Lung (tissue), 12 donors: ENCODE results near the gene MEF2A. TPM values are rescaled to one million over a fixed set of nuclear protein-coding genes. Genes with fewer than 3 reads are reported as not detected.

Experiments
- ATAC-seq: fragments of 200-7000 bp; cut with Tn5 transposase; one replicate; pipeline ENCODE4 v1.9.1; 2020; ENCODE audit warnings: moderate number of reproducible peaks; ENCODE audit not compliant: insufficient read depth, low FRiP score
- DNase-seq, 3 donors: peaks; one replicate each; pipeline ENCODE4 v3.0.0-alpha.2; 2013 to 2017
- H3K27ac ChIP-seq, 2 donors: one replicate each; pipeline ENCODE4 v1.5.1; 2013; ENCODE audit warnings: mild to moderate bottlenecking in 2 of 2, moderate library complexity in 2 of 2, control low read depth in 1 of 2, inconsistent platforms in 1 of 2, low read depth in 1 of 2, low read length in 1 of 2
- H3K27me3 ChIP-seq, 3 donors: one replicate each; pipeline ENCODE4 v1.5.1; 2013; ENCODE audit warnings: low read length in 2 of 3; ENCODE audit not compliant: control insufficient read depth in 3 of 3, insufficient read depth in 3 of 3
- H3K36me3 ChIP-seq, 4 donors: one replicate each; pipeline ENCODE4 v1.5.1; 2013; ENCODE audit warnings: low read length in 4 of 4, mild to moderate bottlenecking in 1 of 4, moderate library complexity in 1 of 4; ENCODE audit not compliant: control insufficient read depth in 4 of 4, insufficient read depth in 4 of 4
- H3K4me1 ChIP-seq, 5 donors: one replicate each; pipeline ENCODE4 v1.5.1; 2013; ENCODE audit warnings: low read length in 5 of 5, mild to moderate bottlenecking in 2 of 5, moderate library complexity in 1 of 5; ENCODE audit not compliant: control insufficient read depth in 5 of 5, insufficient read depth in 5 of 5
- H3K4me3 ChIP-seq: one replicate; pipeline ENCODE4 v1.5.1; 2013; ENCODE audit warnings: mild to moderate bottlenecking, control low read depth, moderate library complexity
- H3K9ac ChIP-seq, 2 donors: one replicate each; pipeline ENCODE4 v1.5.1; 2013; ENCODE audit warnings: low read length in 2 of 2, control low read depth in 1 of 2; ENCODE audit not compliant: insufficient read depth in 1 of 2
- H3K9me3 ChIP-seq, 4 donors: one replicate each; pipeline ENCODE4 v1.5.1; 2013; ENCODE audit warnings: low read length in 3 of 4, mild to moderate bottlenecking in 1 of 4, moderate library complexity in 1 of 4; ENCODE audit not compliant: control insufficient read depth in 4 of 4, insufficient read depth in 3 of 4
- CTCF ChIP-seq: IDR thresholded peaks from 2 replicates; pipeline ENCODE4 v1.5.1; 2012; ENCODE audit warnings: mild to moderate bottlenecking; ENCODE audit errors: control extremely low read depth, extremely low read depth
- WGBS, 2 donors: extraction: QIAGEN DNeasy Blood & Tissue Kit; methylation state at CpG; one replicate each; pipeline ENCODE4 v1.1.7; 2013; 5-methylcytosine and 5-hydroxymethylcytosine counted together
- polyA plus RNA-seq, 2 donors: library from polyadenylated mRNA; stranded (reverse); fragments of 200-250 nt; gene quantifications; one replicate each; pipeline ENCODE4 v1.2.1, GENCODE V29; 2013
- total RNA-seq, 2 donors: library from RNA; depleted of rRNA in 1 of 2; stranded (reverse); fragments of >200 nt in 1 of 2; gene quantifications; one replicate each; pipeline ENCODE4 v1.2.1, GENCODE V29; 2014 to 2021
- donor health status: control.
- donor health status: control.
- donor health status: Bipolar disorder and iron deficiency.
- donor health status: healthy.
- donor health status: DM: yes; HTN: yes; CAD: no.

The MEF2A gene
- total and polyA plus RNA-seq, 4 donors: 26.0 to 140 (median 48.1) TPM

- Histone ChIP-seq H3K36me3 (peaks cover 0 to 16% (median 0%) of the 10 kb centered on the region in 4 donors), H3K27me3 (no peaks in the 10 kb centered on the region), H3K4me3 (no peak overlapping the region), H3K9me3 (peaks cover 0 to 25% (median 5%) of the 10 kb centered on the region in 4 donors), H3K9ac (no peak overlapping the region), H3K4me1 (peaks cover 0 to 21% (median 0%) of the 10 kb centered on the region in 5 donors), H3K27ac (no peak overlapping the region)
- no peak for TF ChIP-seq CTCF
- no peak for ATAC-seq
- no peak for DNase-seq
Observed at GRCh38 chr15:99589801-99590200, 24.0 kb downstream of the MEF2A start.

- no peak for TF ChIP-seq CTCF
- H3K27ac ChIP-seq: no peak overlapping the region
- DNase-seq: no peak
- no peak for ATAC-seq
- no peak overlapping the region for H3K4me3 ChIP-seq
- peaks cover 0 to 29% (median 0%) of the 10 kb centered on the region in 5 donors for H3K4me1 ChIP-seq
- peaks cover 0 to 17% (median 3%) of the 10 kb centered on the region in 4 donors for H3K9me3 ChIP-seq
- 72 to 81% methylated on average over 2 of the region's 2 CpGs for whole genome bisulfite sequencing, 2 donors
- peaks cover 0 to 9% (median 0%) of the 10 kb centered on the region in 4 donors for H3K36me3 ChIP-seq
- H3K27me3 ChIP-seq: no peaks in the 10 kb centered on the region
- no peak overlapping the region for H3K9ac ChIP-seq
Observed at GRCh38 chr15:99590913-99591646, 25.3 kb downstream of the MEF2A start.

- peaks cover 0 to 13% (median 3%) of the 10 kb centered on the region in 4 donors for H3K9me3 ChIP-seq
- H3K36me3 ChIP-seq: peaks cover 0 to 7% (median 0%) of the 10 kb centered on the region in 4 donors
- ATAC-seq (no peak), DNase-seq (no peak)
- 77 to 86% methylated on average over 6 of the region's 6 CpGs for WGBS, 2 donors
- H3K4me1 ChIP-seq: peaks cover 0 to 29% (median 0%) of the 10 kb centered on the region in 5 donors
- H3K4me3 ChIP-seq: no peak overlapping the region
- H3K27ac ChIP-seq: no peak overlapping the region
- no peak for TF ChIP-seq CTCF
- H3K9ac ChIP-seq: no peak overlapping the region
- no peaks in the 10 kb centered on the region for H3K27me3 ChIP-seq
Observed at GRCh38 chr15:99592145-99592791, 26.5 kb downstream of the MEF2A start.
